Measurements from ENCODE around the gene TARBP1.

GRCh38 chr1:234397732-234398131 is 81.2 kb downstream of the TARBP1 start:
- no peak for TF ChIP-seq CTCF (IDR thresholded peaks at IDR 0.05; ENCODE audit: borderline replicate concordance, extremely low read depth, low read length, poor library complexity, severe bottlenecking)
- no peak for TF ChIP-seq EZH2 (IDR thresholded peaks at IDR 0.05; ENCODE audit: borderline replicate concordance, low read depth, low read length, severe bottlenecking)
